Activated CD8-positive, alpha-beta memory T cell treated with anti-CD3 and anti-CD28 coated beads, Interleukin-2, amount 10 ng/mL, durations not matched to agents 7 days and 5 days (primary cell): ENCODE measurements around the gene ALDOA. TPM values are rescaled to one million over a fixed set of nuclear protein-coding genes. Genes with fewer than 3 reads are reported as not detected.

ENCODE experiments used
- ATAC-seq: fragments of 150-1000 bp; cut with Tn5 transposase; one replicate; pipeline ENCODE4 v1.10.0; 2021; ENCODE audit warnings: moderate library complexity
- CTCF ChIA-PET: fragments of 350-600 bp; sonication (Branson Sonifier 250); formaldehyde crosslinking; loops from one replicate; lab custom pipeline; 2021; ENCODE audit warnings: antibody characterized with exemption; lab: Charles Lee
- DNase-seq: peaks from one replicate; pipeline ENCODE4 v3.0.0-alpha.2; 2020
- H3K27ac Mint-ChIP-seq: one replicate; pipeline ENCODE4 v1.8.0; 2021; ENCODE audit warnings: mild to moderate bottlenecking, mixed read lengths
- H3K27me3 Mint-ChIP-seq: one replicate; pipeline ENCODE4 v1.8.0; 2021; ENCODE audit warnings: mixed read lengths
- H3K36me3 Mint-ChIP-seq: one replicate; pipeline ENCODE4 v1.8.0; 2021; ENCODE audit warnings: mild to moderate bottlenecking, mixed read lengths
- H3K4me1 Mint-ChIP-seq: one replicate; pipeline ENCODE4 v1.8.0; 2021; ENCODE audit warnings: mixed read lengths
- H3K4me3 Mint-ChIP-seq: one replicate; pipeline ENCODE4 v1.8.0; 2021; ENCODE audit warnings: mild to moderate bottlenecking, moderate library complexity, mixed read lengths
- H3K9me3 Mint-ChIP-seq: one replicate; pipeline ENCODE4 v1.8.0; 2022; ENCODE audit warnings: low read depth, mixed read lengths
- total RNA-seq, 2 experiments: library from RNA; stranded (reverse); gene quantifications; one replicate each; pipeline ENCODE4 v1.2.3, GENCODE V29; 2021

ALDOA gene
- total RNA-seq, 2 experiments from 2014 or later, result 1,292 to 1,318 TPM

- Mint-ChIP-seq H3K9me3 (no peaks in the 10 kb centered on the region), H3K36me3 (peaks cover 55% of the 10 kb centered on the region), H3K27me3 (no peaks in the 10 kb centered on the region), H3K4me1 (peaks cover 48% of the 10 kb centered on the region), H3K27ac (peak overlapping the region; percentile 87), H3K4me3 (peak overlapping the region; percentile 95)
- CTCF ChIA-PET, result interaction anchor here (0.8 to 10.1 kb wide), 16 partner anchors 9 to 374 kb away, joined by 3 to 107 read pairs (median 4); partner anchors contain the start of genes CORO1A, GDPD3, INO80E and TBX6
- ATAC-seq (peak; percentile 1), DNase-seq (no peak)
These were observed 592 bp downstream of the ALDOA start for GRCh38 chr16:30065943-30066760.

- no peak for ATAC-seq
- H3K4me1 Mint-ChIP-seq, result peaks cover 48% of the 10 kb centered on the region
- peak overlapping the region; percentile 87 for H3K27ac Mint-ChIP-seq
- no peaks in the 10 kb centered on the region for H3K27me3 Mint-ChIP-seq
- no peak for DNase-seq
- H3K4me3 Mint-ChIP-seq, result peak overlapping the region; percentile 95
- no peaks in the 10 kb centered on the region for H3K9me3 Mint-ChIP-seq
- CTCF ChIA-PET, result interaction anchor here (1.0 to 10.1 kb wide), 9 partner anchors 8 to 119 kb away, joined by 3 to 107 read pairs (median 5); partner anchors contain the start of genes GDPD3 and TBX6
- H3K36me3 Mint-ChIP-seq, result peaks cover 60% of the 10 kb centered on the region
These were observed 1.4 kb downstream of the ALDOA start for GRCh38 chr16:30066761-30067583.

GRCh38 chr16:30067584-30067916, 2.0 kb downstream of the ALDOA start:
- CTCF ChIA-PET, result interaction anchor here (1.2 to 10.1 kb wide), 4 partner anchors 12 to 118 kb away, joined by 3 to 107 read pairs (median 4); partner anchors contain the start of gene TBX6
- H3K9me3 Mint-ChIP-seq, result no peaks in the 10 kb centered on the region
- H3K27ac Mint-ChIP-seq, result peak overlapping the region; percentile 87
- H3K36me3 Mint-ChIP-seq, result peaks cover 63% of the 10 kb centered on the region
- peak overlapping the region; percentile 95 for H3K4me3 Mint-ChIP-seq
- H3K27me3 Mint-ChIP-seq, result no peaks in the 10 kb centered on the region
- DNase-seq, result no peak
- peaks cover 50% of the 10 kb centered on the region for H3K4me1 Mint-ChIP-seq
- no peak for ATAC-seq

- ATAC-seq, result no peak
- Mint-ChIP-seq H3K9me3 (no peaks in the 10 kb centered on the region), H3K27ac (peak overlapping the region; percentile 74), H3K27me3 (no peaks in the 10 kb centered on the region), H3K4me3 (peak overlapping the region; percentile 50), H3K4me1 (peaks cover 47% of the 10 kb centered on the region), H3K36me3 (peaks cover 65% of the 10 kb centered on the region)
- DNase-seq, result no peak
- CTCF ChIA-PET, result interaction anchor here (1.5 to 10.1 kb wide), 2 partner anchors 13 to 24 kb away, joined by 4 to 107 read pairs; partner anchors contain the start of gene TBX6
These were observed 2.8 kb downstream of the ALDOA start for GRCh38 chr16:30068333-30068732.

GRCh38 chr16:30068750-30069610, 3.4 kb downstream of the ALDOA start:
- H3K4me3 Mint-ChIP-seq, result peak overlapping the region; percentile 50
- DNase-seq, result peak; percentile 67
- CTCF ChIA-PET, result interaction anchor here (10.1 kb wide), 1 partner anchor 23 kb away, joined by 107 read pairs; the partner anchor contains the start of gene TBX6
- H3K36me3 Mint-ChIP-seq, result peaks cover 69% of the 10 kb centered on the region
- no peak for ATAC-seq
- no peaks in the 10 kb centered on the region for H3K27me3 Mint-ChIP-seq
- H3K27ac Mint-ChIP-seq, result peak overlapping the region; percentile 74
- H3K4me1 Mint-ChIP-seq, result peaks cover 43% of the 10 kb centered on the region
- H3K9me3 Mint-ChIP-seq, result no peaks in the 10 kb centered on the region

- CTCF ChIA-PET, result interaction anchor here (1.1 to 10.1 kb wide), 2 partner anchors 22 to 86 kb away, joined by 4 to 107 read pairs; partner anchors contain the start of gene TBX6
- DNase-seq, result no peak
- Mint-ChIP-seq H3K4me1 (peaks cover 45% of the 10 kb centered on the region), H3K27ac (peak overlapping the region; percentile 53), H3K36me3 (peaks cover 67% of the 10 kb centered on the region), H3K27me3 (no peaks in the 10 kb centered on the region), H3K9me3 (no peaks in the 10 kb centered on the region), H3K4me3 (no peak overlapping the region)
- no peak for ATAC-seq
These were observed 4.3 kb downstream of the ALDOA start for GRCh38 chr16:30069611-30070462.

- Mint-ChIP-seq H3K27me3 (no peaks in the 10 kb centered on the region), H3K27ac (no peak overlapping the region), H3K36me3 (peaks cover 63% of the 10 kb centered on the region), H3K4me1 (peaks cover 48% of the 10 kb centered on the region), H3K4me3 (no peak overlapping the region), H3K9me3 (no peaks in the 10 kb centered on the region)
- CTCF ChIA-PET, result interaction anchor here (1.1 to 10.1 kb wide), 2 partner anchors 22 to 85 kb away, joined by 4 to 107 read pairs; partner anchors contain the start of gene TBX6
- ATAC-seq (no peak), DNase-seq (no peak)
These were observed 4.9 kb downstream of the ALDOA start for GRCh38 chr16:30070490-30070889.

GRCh38 chr16:30075503-30076275, 10.1 kb downstream of the ALDOA start, which contains the start of gene PPP4C:
PPP4C (plus strand) TSS chr16:30075994; CDS start chr16:30076378, 384 bp downstream.
- CTCF ChIA-PET, result interaction anchor here (1.2 to 7.5 kb wide), 6 partner anchors 10 to 67 kb away, joined by 4 to 82 read pairs (median 6); partner anchors contain the start of genes ALDOA and TBX6
- Mint-ChIP-seq H3K4me3 (peak within 1 kb of the TSS; percentile 85), H3K36me3 (peaks cover 45% of the 10 kb centered on the region), H3K4me1 (peaks cover 37% of the 10 kb centered on the region), H3K9me3 (no peaks in the 10 kb centered on the region), H3K27ac (peak within 1 kb of the TSS; percentile 87), H3K27me3 (no peaks in the 10 kb centered on the region)
- peak; percentile 90 for ATAC-seq
- DNase-seq, result peak; percentile 95

GRCh38 chr16:30076276-30076791, 10.8 kb downstream of the ALDOA start:
- no peaks in the 10 kb centered on the region for H3K27me3 Mint-ChIP-seq
- H3K4me1 Mint-ChIP-seq, result peaks cover 37% of the 10 kb centered on the region

GRCh38 chr16:30077656-30078055, 12.1 kb downstream of the ALDOA start:
- Mint-ChIP-seq H3K27ac (peak overlapping the region; percentile 6), H3K36me3 (peaks cover 48% of the 10 kb centered on the region), H3K4me1 (peaks cover 35% of the 10 kb centered on the region), H3K9me3 (no peaks in the 10 kb centered on the region), H3K27me3 (no peaks in the 10 kb centered on the region), H3K4me3 (peak overlapping the region; percentile 85)
- no peak for ATAC-seq
- CTCF ChIA-PET, result interaction anchor here (1.5 to 7.5 kb wide), 2 partner anchors 13 to 23 kb away, joined by 5 to 82 read pairs; partner anchors contain the start of gene TBX6
- no peak for DNase-seq

More at GRCh38 chr16:30076276-30076791, 10.8 kb downstream of the ALDOA start:
- Mint-ChIP-seq H3K4me3 (peak overlapping the region; percentile 85), H3K36me3 (peaks cover 47% of the 10 kb centered on the region), H3K9me3 (no peaks in the 10 kb centered on the region), H3K27ac (peak overlapping the region; percentile 87)
- ATAC-seq (peak; percentile 40), DNase-seq (no peak)
- CTCF ChIA-PET, result interaction anchor here (0.8 to 7.5 kb wide), 5 partner anchors 10 to 67 kb away, joined by 3 to 82 read pairs (median 5); partner anchors contain the start of genes ALDOA and TBX6
